Right renal pelvis (tissue), 4 donors: ENCODE results near the gene GHRH. TPM values are rescaled to one million over a fixed set of nuclear protein-coding genes. Genes with fewer than 3 reads are reported as not detected.

Experiments used
- DNase-seq, 4 donors: peaks; one replicate each; pipeline ENCODE4 v3.0.0-alpha.2; 2013; ENCODE audit warnings: low read depth in 4 of 4, low spot score in 3 of 4, missing footprints in 1 of 4
- polyA plus RNA-seq, 4 donors: library from polyadenylated mRNA; unstranded; fragments of 120-200 nt; gene quantifications; one replicate each; pipeline ENCODE4 v1.2.1, GENCODE V29; 2013; ENCODE audit not compliant: insufficient read length in 4 of 4

The GHRH gene
- polyA plus RNA-seq, 4 donors = not detected

DNA sequence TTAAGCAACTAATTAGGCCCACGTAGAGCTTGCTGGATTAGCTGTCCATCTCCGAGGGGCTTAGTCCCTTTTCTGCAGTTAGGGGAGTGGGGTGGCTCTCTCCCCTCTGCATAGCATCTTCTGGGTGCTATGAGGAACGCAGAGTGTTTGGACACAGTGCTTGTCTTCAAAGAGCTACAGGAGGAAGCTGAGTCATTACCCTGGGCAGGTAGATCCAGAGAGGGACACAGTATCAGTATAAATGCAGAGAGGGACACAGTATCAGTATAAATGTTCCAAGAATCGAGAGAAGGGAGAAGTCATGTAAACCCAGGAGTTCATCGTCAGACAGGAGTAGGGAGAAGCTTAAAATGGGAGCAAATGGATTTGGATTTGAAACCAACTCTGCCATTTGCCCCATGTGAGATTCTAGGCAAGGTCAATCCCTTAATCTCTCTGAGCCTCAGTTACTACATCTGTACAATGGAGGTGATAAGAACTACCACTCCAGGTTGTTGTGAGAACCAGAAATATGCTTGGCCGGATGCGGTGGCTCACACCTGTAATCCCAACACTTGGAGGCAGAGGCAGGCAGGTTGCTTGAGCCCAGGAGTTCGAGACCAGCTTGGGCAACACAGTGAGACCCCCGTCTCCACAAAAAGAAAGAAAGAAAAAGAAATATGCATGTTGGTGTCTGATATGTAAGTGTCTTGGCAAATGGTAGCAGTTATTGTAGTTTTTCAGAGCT is 5.5 kb upstream of the GHRH start:
- DNase-seq = no peak

DNA sequence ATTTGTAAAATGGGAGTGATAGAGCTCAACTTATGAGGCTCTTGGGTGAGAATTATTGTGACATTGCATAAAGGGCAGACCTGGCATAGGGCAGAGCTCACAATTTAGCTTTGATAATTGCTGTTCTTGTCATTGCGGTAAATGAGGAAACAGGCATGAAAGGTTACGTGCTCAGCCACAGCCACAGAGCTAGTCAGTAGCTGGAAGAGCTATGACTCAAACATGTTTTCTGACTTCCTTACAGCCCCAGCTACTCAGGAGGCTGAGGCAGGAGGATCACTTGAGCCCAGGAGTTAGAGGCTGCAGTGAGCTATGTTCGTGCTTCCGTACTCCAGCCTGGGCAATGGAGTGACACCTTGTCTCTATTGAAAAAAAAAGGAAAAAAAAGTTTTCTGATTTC is 3.5 kb upstream of the GHRH start:
- DNase-seq = no peak

DNA sequence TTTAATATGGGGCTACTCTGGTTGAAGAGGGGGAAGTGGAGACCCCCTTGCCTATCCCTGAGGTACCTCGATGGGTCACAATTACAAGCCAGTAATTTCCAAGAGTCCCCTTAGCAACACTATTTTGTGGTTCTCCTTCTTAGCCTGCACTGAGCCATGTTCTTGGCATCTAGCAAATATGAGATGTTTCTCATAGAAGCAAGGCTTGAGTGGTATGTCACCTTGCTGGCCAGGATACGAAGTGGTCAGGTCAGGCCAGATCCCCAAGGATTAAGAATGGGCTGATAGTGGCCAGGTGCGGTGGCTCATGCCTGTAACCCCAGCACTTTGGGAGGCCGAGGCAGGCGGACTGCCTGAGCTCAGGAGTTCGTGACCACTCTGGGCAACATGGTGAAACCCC is 2.1 kb upstream of the GHRH start:
- no peak for DNase-seq

DNA sequence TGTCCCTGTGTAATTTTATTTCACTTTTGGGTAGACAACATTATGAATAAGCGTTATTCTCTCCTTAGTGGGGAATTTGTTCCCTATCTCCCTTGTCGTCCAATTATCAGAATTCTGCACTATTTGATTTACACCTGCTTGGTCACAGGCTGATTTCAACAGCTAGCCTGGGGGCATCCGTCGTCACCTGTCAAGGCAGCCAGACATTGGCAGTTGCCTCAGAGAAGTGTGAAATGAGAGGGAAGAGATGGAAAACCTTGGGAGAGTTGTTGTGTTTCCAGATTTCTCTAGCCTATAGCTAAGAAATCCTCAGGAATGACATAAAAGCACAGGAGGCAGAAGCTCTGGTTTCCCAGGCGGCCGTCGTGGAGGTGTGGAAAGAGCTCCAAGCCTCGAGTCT is 891 bp upstream of the GHRH start:
- DNase-seq = no peak

DNA sequence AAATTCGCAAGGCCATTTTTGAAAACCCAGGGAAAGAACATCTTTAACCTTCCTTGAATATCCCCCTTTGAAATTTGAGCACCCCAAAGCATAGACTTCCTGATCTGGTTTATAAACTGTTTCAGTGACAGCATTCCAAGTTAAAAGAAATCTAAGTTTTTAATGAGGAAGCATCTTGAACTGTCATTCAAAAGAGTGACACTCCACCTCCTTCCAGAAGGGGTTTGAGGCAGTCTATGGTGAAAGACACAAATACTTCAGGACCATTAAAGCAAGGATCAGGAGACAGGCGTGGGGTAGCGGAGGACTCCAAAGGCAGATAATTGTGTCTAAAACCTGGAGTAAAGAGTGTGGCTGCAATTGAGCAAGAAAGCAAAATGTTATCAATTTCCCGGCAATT is 691 bp downstream of the GHRH start:
- no peak for DNase-seq

DNA sequence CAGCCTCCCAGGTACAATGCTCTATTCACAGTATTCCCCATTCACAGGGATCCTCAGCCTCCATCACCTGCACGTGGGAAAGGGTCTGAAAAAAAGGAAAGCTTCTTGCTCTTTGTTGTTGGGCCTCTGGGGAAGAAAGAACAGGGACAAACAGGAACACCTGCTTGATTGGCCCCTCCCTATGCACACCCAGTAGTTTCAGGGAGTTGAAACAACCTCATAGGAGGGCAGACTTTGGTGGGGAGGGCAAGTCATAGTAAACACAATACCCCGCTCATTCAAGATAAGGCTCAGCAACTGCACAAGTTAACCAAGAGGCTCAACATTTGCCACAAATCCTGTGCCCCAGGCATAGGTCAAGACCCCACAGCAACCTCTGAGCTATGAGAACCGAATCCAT is 1.7 kb downstream of the GHRH start:
- DNase-seq = no peak

DNA sequence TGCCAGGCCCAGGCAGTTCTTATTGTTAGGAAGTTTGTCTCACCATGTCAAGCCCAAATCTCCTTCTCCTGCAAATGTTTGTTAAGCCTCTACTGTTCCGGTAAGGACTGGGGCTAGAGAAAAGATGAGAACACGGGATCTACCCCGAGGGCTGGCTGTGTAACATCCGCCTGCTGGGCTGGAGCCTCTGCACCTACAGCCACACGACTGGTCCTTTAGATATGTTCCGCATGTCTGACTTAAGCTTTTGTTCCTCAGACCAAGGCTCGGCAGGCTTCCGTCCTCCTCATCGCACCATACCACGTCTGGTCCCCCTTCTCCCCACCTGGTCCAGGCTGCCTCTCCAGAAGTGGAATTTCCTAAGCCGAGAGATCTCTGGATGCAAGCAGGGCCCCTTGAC is 2.6 kb downstream of the GHRH start:
- no peak for DNase-seq

DNA sequence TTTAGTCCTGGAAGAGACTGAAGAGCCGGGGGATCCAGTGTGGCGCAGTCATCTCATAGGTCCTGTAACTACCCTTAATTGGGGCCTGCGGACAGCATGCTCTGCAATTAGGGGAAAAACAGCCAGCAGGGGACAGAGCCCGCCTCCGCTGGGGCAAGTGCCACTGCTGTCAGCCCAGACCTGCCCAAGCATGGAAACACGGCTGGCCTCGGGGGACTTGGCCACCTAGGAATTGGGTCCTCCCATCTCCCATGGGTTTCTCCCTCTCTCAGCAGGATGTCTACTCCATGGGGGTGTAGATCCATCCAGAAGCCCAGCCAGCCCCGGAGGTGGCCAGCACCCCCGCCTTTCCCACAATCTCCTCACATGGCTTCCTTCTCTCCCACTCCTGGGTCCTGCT is 3.6 kb downstream of the GHRH start:
- no peak for DNase-seq

DNA sequence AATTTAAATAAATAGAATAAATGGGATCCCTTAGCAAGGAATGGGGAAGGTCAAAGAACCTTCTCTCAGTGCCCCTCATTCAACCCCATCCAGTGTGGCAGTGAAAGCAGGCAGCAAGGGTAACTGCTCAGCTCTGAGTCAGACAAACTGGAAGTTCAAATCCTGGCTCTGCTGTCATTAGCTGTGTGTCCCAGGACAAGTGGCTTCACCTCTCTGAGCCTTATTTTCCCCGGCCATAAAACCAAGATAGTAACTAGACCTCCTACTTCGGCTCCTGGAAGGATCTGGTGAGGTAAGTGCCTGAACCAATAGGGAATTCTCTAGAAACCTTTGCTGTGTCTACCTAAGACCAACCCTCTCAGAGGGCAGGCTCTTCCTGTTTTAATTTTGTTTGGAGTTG is 4.1 kb downstream of the GHRH start:
- DNase-seq = no peak

DNA sequence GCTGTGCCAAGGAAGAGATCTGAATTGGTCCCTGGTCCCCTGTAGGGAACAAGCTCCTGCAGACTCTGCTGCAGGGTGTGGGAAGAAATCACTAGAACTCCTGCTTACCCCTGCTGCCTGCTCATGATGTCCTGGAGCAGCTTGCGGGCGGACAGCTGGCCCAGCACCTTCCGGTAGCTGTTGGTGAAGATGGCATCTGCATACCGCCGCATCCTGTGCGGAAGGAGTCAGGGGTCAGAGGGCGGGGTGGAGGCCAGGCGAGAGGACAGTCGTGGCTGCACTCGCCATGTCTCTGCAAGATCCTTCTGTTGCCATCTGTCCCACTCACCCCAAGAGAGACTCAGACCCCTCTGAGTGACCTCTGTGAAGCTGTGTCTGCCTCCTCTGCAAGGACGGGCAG is 5.3 kb downstream of the GHRH start:
- no peak for DNase-seq

DNA sequence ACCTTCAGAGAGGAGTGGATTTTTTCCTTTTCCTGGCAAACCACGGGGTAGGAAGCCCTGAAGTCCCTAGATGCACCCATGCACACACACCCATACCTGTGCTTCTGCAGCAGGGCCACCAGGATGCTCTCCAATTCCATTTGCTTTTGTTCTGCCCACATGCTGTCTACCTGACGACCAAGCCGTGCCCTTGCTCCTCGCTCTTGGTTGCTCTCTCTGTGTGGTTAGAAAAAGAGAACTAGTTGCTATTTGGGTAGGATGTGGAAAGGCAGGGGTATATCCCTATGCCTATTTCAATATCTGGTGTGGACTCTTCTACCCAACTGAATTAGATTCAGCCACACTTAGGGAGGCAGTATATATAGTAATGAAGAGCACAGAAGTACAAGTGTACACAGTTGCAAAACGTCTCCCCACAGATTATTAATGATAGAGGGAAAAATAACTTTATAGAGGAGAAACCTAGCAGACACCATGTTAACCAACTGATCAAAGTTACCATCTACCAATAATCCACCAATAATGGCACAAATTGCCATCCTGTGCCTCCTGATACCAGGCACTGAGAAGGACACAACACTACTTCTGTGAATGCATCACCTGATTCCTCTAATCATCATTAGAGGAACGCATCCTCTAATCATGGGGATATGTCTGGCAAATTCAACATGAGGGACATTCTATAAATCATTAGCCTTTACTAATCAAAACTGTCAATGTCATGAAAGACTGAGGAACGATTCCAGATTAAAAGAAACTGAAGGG is 7.3 kb downstream of the GHRH start:
- DNase-seq = no peak

DNA sequence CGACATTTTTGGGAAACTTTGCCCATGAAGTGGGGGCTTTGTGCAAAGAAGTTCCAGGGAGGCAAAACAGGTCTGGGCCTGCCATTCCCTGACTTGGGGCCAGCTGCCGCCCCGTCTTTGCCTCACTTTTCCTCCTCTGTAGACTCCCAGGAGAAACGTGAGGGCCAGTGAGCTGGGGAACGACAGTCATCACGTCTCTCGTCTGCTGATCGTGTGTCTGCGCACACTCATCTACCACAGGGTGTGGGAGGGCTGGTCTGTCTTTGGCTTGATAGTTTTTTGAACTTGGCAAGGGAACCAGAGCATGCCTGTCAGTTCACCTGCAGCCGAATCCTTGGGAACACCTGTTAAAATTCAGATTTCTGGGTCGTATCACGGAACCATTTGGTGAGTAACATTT is 8.5 kb downstream of the GHRH start:
- DNase-seq = no peak

DNA sequence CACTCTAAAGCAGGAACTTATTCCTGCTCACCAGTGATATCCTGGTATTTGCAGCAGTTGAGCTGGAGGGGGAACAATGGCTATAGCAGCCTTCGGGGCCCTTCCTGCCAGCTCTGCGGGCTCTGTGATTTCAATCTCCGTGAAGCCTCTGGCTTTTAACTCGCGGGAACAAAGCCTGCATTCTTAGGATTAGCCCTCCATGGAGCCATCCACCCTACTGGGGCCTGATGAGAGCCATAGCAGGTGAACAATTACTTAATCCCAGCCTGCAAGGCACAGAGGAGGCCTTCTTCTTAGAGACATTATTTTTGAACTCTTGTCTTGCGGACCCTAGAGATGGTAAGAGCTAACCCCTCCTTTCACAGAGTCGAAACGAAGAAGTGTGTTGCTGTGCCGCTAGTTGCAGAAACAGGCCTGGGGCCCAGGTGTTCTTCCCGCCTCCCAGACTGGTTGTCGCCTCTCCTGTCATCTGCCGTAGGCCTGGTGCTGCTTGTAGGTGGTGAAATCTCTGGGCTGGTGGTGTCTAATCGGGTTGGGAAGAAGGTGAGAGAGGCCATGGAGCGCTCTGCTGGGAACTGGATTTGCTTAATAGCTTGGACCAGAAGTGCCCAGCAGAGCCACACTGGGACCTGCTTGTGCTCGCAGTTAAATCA is 9.7 kb downstream of the GHRH start:
- DNase-seq = no peak

DNA sequence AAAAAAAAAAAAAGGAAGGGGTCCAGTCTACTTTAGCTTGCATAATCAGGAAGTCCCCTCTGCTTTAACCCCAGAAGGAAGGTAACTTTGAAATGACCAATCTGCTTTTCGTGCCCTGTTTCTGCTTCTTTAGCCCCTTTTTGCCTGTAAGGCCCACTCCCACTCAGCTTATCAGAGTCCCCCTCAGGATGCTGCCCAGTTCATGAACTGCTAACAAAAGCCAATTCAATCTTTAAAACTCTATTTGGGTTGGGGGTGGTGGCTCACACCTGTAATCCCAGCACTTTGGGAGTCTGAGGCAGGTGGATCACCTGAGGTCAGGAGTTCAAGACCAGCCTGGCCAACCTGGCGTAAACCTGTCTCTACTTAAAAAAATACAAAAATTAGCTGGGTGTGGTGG is 12.3 kb downstream of the GHRH start:
- no peak for DNase-seq

DNA sequence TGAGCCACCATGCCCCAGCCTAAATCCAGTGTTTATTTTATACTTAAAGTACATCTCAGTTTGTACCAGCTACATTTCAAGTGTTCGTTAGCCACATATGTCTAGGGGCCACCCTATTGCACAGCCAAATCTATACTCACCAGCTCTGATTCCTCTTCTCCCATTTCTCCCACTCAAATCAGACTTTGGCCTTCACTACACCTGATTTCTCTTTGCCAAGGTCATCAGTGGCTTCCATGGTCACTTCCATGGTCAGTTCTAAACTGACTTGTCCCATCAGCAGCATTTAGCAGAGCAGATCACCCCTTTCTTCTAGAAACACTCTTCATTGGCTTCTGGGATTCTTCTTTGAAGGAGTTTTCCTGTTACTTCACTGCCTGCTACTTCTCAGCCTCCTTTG is 14.1 kb downstream of the GHRH start:
- DNase-seq = no peak

DNA sequence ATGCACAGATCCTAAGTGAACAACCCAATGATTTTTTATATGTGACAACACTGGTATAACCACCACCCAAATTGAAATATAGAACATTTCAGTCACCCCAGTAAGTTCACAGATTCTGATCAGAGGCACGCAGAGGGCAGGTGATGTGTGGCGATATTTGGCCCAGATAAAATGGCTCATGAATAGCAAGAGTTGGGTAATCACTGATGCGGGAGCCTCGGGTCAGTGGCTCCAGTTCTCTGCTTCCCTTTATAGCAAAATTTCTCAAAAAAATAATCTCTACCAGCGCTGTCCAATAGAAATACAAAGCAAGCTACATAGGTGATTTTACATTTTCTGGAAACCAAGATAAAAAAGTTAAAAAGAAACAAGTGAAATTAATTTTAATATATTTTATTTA is 14.9 kb downstream of the GHRH start:
- DNase-seq = no peak

DNA sequence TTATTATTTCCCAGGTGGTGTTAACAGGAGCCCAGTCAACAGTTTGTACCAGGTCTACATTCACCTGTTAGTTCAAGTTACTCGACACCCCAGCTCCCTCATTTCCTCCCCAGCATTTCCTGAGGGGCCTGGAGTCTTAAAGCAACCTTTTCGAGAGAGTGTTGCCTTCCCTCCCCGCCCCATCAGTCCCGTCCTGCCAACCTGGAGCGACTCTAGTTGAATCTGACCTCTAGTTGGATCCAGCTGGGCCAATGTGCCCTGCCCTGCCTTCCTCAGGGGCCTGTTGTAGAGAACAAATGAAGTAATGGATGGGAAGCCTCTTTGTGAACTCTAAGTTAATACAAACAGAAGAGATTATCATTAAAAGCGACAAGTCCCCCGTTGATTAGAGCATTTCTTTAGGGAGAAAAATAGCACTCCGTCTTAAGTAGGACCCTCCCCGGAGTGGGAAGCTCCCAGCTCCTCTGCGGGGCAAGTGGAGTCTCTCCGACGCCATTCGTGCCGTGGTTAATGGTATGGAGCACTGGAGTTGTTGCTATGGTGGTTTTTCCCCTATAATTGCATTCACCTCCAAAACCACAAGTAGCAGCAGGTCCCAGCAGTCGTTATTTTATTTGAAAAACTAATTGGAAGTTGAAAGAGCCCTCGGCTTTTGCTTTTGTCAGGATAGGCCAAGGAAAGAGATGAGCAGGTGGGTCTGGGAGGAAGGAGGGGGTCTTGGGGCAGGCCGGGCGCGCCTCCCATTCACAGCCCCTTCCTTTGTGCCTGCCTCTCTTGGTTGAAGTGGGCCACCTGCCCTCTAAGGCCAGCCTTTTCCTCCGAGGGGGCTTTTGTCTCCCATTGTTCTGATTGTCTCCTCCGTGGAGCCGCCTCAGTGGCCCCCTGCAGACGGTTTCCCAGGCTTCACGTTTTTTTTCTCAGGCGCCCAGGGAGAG is 16.1 kb downstream of the GHRH start:
- no peak for DNase-seq

DNA sequence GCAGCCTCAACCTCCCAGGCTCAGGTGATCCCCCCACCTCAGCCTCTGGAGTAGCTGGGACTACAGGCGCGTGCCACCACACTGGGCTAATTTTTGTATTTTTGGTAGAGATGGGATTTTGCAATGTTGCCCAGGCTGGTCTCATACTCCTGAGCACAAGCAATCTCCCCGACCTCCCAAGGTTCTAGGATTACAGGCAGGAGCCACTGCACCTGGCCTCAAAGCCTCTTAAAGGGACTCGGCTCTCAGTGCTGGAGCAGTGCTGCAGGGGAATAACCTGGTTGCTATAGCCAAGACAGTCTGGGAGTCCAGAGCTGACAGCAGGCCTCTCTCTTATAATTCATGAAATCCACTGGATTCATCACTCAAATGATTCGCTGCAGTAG is 17.0 kb downstream of the GHRH start:
- no peak for DNase-seq

DNA sequence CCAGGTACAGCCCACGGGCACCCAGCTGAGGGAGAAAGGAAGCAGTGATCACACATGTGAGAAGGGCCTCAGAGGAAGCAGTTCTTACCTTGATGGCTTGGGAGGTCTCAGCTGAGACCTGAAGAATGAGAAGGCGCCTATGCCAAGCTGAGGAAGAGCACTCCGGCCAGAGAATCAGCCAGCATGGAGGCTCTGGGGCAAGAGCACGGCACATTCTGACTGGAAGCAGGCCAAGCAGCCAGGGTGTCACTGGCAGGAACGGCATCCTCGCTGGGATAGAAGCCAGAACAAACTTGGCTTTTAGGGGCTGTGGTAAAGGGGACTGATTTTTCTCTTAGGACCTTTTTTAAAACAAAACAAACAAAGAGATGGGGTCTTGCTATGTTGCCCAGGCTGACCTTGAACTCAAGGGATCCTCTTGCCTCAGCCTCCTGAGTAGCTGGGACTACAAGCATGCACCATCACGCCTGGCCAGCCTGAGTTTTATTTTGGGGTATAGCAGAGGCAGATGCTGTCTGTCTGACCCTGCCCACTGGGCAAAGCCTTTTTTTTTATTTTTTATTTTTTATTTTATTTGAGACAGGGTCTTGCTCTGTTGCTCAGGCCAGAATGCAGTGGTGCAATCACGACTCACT is 17.6 kb downstream of the GHRH start:
- DNase-seq = no peak
